HL-60/S4 (cell line): ENCODE data around the gene NEURL1.

ENCODE experiments used
- in situ Hi-C: fragments of 300-500 bp; cut with MboI; formaldehyde crosslinking; loops from 2 replicates; pipeline ENCODE4 v1.14.3; 2022; ENCODE audit warnings: low sequenced_read_pairs

Gene NEURL1

GRCh38 chr10:103559776-103560175 lies 66.3 kb downstream of the NEURL1 start:
- in situ Hi-C loops = no loop called here

DNA sequence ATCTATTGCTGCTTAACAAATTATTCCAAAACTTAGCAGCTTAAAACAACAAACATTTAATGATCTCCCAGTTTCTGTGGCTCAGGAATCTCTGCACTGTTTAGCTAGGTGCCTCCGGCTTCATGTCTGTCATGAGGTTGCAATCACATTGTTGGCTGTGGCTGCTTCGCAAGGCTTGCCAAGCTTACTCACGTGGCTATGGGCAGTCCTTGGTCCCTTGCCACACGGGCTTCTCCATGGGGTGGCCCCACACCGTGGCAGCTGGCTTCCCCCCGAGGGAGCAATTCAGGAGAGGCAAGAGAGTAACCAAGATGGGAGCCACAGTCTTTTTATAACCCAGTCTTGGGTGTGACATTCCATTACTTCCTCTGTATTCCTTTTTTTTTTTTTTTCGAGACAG lies 67.4 kb downstream of the NEURL1 start:
- in situ Hi-C loops = no loop called here

DNA sequence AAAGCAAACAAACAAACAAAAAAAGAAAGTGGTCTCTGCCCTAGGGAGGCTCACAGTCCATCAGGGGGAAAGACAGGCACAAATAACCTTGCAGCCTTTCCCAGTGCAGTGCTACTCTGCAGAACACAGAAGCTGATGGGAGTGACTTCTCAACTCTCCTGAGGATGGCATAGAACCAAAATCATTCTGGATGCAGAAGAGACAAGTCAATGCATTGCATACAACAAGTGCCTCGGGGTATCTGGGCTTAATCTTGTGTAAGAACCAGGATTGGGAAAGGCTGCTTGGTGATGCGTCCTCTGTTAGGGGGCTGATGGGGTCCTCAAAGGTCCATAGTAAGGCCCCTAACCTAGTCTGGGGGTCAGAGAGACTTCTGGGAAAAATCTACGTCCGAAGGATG lies 68.9 kb downstream of the NEURL1 start:
- in situ Hi-C loops = no loop called here

DNA sequence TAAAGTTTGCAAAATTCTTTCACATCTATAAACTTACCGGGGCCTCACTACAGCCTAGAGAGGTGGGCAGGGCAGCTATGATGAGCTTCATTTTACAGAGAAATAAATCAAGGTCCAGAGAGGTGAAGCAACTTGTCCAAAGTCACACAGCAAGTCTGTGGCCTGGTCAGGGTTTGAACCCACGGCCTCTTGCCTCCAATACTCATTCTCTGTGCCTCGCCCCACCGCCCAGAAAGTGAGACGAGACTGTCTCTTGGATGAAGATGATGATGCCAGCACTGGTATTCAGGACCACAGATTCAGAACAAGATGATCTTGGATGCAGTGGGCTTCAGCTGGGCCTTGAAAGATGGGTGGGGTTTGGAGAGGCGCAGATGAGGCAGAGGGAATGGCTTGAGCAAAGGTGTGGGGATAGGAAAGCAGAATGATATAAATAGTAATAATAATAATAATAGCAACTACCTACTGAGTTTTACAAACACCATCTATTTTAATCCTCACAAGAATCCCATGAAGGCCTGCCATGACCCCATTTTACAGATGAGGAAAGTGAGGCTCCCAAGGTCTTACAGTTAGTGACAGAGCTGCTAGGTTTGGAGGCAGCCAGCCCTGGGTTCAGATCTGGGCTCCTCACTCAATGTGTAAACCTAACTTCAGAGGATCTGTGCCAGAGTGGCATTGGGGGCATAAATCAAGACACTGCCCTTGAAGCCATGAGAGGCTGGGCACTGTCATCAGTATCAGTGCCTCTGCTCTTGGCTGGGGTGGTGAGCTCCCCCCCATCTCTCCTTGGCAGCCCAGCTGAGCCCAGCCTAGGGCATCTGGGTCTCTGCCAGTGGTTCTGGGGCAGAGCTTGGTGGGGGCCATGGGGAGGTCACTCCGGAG lies 70.0 kb downstream of the NEURL1 start:
- in situ Hi-C loops = no loop called here

- in situ Hi-C loops = no loop called here
Observed at GRCh38 chr10:103564116-103564501, 70.6 kb downstream of the NEURL1 start.

DNA sequence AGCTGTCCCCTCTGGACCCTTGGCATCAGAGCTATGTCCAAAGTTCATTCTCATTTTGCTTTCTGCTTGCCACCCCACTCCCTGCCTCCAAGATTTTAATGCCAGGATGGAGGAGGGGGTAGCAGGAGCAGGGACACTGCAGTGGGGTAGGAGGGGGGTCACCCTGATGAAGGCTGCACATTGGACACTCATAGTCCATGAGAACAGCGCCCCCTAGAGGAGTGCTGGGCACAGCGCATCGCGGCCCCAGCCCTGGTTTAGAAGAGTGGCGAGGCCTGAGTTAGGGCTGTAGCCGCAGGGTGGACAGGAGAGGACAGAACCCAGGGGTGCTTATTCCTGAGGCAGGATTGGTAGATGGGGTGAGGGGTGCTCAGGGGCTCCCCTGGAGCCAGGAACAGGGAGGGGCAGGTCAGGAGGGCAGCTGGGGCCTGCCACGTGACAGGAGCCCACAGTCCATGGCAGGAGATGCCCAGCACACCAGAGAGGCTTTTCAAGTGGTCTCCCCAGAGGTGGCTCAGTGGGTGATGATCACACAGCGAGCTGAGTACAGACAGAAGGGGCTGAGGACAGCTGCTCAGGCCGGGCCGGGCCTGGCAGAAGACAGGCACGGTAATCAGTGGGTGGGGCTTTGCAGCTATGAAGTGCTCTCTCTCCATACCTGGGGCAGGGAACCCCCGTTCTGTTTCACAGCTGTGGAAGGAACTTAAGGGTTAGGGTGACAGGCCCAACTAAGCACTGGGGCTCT lies 71.4 kb downstream of the NEURL1 start:
- in situ Hi-C loops = no loop called here

DNA sequence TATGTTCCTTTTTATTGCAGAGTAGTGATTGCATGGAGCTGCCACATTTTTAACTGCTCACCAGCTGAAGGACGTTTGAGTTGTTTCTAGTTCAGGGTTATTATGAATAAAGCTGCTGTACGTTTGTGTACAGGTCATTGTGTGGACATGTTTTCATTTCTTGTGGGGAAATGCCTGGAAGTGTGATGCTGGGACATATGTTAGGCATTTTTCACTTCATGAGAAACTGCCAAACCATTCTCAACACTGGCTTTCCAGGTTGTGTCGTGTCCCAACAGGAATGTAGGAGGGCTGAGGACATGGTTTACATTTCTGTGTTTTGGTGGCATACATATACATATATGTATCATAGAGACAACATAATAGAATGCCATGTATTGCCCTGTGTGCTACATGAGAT lies 73.0 kb downstream of the NEURL1 start:
- in situ Hi-C loops = no loop called here

- in situ Hi-C loops = no loop called here
Observed at GRCh38 chr10:103568505-103568904, 75.0 kb downstream of the NEURL1 start.

DNA sequence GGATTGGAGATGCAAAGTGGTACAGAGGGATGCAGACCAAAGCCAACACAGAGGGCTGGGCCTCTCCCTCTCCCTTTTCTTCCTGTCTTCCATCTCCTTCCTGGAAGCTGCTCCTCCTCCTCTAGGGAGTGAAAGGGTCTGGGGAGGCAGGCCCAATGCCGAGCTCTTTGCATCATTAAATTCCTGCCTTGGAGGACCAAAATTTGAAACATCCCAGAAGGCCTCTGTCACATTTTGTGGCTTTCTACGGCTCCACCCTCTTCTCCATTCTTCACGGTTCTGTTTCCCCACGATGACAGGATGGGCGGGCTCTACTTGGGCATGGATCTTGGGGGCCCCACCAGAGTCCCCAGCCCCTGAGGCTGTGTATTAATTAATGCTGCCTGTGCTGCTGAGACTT lies 76.4 kb downstream of the NEURL1 start:
- in situ Hi-C loops = no loop called here

DNA sequence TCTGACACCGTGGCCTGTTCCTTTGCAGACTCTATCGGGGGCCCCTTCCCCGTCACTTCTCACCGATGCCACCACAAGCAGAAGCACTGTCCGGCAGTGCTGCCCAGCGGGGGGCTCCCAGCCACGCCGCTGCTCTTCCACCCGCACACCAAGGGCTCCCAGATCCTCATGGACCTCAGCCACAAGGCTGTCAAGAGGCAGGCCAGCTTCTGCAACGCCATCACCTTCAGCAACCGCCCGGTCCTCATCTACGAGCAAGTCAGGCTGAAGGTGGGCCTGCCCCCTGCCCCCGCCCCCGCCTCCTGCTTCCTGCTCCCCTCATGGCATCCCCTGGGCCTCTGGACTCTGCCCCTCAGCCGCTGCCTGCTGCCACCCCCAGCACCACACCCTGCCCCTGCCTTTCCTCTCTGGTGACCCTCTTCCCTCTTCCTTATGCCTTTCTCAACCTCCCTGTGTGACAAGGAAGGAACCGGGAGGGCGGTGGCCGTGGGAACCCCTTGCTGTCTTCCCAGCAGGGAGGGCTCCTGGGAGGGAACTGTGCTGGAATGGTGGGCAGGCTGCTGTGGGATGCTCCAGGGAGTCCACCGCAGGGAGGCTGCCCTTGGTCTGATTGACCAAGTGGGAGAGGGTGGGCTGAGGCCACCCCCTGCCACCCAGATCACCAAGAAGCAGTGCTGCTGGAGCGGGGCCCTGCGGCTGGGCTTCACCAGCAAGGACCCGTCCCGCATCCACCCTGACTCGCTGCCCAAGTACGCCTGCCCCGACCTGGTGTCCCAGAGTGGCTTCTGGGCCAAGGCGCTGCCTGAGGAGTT lies 77.5 kb downstream of the NEURL1 start:
- in situ Hi-C loops = no loop called here

DNA sequence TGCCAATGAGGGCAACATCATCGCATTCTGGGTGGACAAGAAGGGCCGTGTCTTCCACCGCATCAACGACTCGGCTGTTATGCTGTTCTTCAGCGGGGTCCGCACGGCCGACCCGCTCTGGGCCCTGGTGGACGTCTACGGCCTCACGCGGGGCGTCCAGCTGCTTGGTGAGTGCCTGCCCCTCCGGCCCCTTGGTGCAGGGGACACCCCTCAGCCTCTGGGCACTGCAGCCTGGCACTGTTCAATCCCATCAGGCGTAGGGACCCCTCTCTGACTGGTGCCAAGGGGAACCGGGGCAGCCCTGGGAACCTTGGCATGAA lies 78.1 kb downstream of the NEURL1 start:
- in situ Hi-C loops = no loop called here

GRCh38 chr10:103572347-103573204 lies 79.1 kb downstream of the NEURL1 start:
- in situ Hi-C loops = no loop called here

DNA sequence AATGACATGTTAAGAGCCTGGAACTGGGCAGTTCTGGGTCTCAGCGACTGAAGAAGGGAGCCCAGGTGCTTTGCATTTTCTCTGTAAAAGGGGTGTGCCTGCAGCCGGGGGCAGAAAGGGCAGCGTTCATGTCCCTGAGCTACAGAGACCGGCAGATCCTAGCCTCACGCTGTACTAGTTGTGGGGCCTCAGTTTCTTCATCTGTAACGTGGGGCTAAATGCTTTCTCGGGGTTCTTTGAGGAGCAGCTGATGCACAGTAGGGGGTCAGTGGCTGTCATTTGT lies 79.6 kb downstream of the NEURL1 start:
- in situ Hi-C loops = no loop called here

- in situ Hi-C loops = no loop called here
Observed at GRCh38 chr10:103574097-103575061, 80.9 kb downstream of the NEURL1 start.

GRCh38 chr10:103575416-103576075 lies 82.0 kb downstream of the NEURL1 start:
- in situ Hi-C loops = no loop called here

DNA sequence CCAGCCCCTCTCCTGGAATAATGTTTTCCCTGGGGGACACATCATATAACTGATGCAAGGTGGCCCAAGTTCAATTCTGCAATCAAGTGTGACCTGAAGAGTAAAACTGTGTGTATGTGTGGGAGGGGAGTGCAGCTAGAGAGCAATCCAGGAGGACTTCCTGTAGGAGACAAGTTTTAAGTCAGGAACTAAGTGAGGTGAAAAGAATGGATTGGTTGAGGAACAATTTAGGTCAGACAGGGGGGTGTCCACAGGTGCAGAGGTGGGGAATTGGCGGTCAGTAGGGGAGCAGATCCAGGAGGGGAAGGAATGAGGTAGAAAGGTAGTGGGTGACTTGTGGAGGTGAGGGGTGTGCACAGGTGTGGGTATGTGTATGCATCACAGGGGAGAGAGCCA lies 82.6 kb downstream of the NEURL1 start:
- in situ Hi-C loops = no loop called here

GRCh38 chr10:103576862-103577261 lies 83.4 kb downstream of the NEURL1 start:
- in situ Hi-C loops = no loop called here

GRCh38 chr10:103578782-103579382 lies 85.4 kb downstream of the NEURL1 start:
- in situ Hi-C loops = no loop called here

DNA sequence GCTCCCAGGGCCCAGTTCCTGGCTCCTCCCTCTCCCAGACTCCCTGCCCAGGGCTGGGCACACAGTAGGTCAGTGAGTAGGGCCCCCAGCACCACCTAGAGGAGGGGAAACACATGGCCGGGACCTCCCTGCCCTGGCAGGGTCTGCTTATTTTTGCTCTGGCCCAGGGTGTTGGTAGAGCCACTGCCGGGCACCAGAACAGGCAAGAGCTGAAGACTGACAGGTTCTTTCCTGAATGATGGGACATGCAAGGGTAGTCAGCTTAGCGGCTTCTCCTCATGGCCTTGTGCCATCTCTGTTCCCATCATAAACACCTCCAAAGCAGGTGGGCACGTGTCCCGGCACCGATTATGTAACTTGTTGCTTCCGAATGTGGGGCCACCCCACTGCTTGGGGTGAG lies 86.5 kb downstream of the NEURL1 start:
- in situ Hi-C loops = no loop called here
